ENCODE results near the gene GNAQ. TPM values are rescaled to one million over a fixed set of nuclear protein-coding genes. Genes with fewer than 3 reads are reported as not detected.

Gene GNAQ
- polyA plus RNA-seq, 1 donor (not counting 4 experiments of a cell fraction or from before 2014, with no cell fraction given): 64.3 TPM

DNA sequence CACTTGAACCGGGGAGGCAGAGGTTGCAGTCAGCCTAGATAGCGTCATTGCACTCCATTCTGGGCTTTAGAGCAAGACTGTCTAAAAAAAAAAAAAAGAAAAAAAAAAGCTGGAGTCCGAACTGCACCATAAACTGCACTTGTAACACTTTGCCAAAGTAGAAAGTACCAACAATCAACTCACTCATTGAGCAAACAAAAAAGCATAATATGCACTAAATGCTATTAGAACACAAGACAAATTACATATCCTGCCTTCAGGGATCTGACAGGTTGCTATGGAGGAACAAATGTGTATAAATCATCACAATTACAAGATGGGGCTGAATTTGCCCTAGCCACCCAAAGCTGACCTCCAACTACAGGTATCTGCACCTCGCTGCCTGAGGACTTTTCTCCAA, 27.9 kb downstream of the GNAQ start:
- Histone ChIP-seq H3K4me2 (ENCODE audit: control insufficient read depth, extremely low read depth, insufficient read depth, low read depth, low read length) (no peak overlapping the region), H3K9me1 (ENCODE audit: control insufficient read depth, extremely low read depth, insufficient read depth, low read length) (no peaks in the 10 kb centered on the region), H3K79me2 (ENCODE audit: control insufficient read depth, insufficient read depth, low read length) (peaks cover 91% of the 10 kb centered on the region), H2AFZ (ENCODE audit: control insufficient read depth, low read length) (no peak overlapping the region), H3K4me3 (ENCODE audit: control insufficient read depth in 2 of 3, extremely low read depth in 1 of 3, insufficient read depth in 2 of 3, low read depth in 1 of 3, low read length in 3 of 3) (no peak overlapping the region), H3K36me3 (ENCODE audit: control insufficient read depth in 2 of 2, extremely low read depth in 1 of 2, insufficient read depth in 2 of 2, low read length in 2 of 2) (no peaks in the 10 kb centered on the region), H4K20me1 (ENCODE audit: control insufficient read depth, extremely low read depth, insufficient read depth, low read length) (peaks cover 7% of the 10 kb centered on the region), H3K9me3 (ENCODE audit: control insufficient read depth, low read depth, low read length) (no peaks in the 10 kb centered on the region), H3K27me3 (ENCODE audit: control insufficient read depth, extremely low read depth, insufficient read depth, low read length) (no peaks in the 10 kb centered on the region), H3K4me1 (ENCODE audit: control insufficient read depth, extremely low read depth, insufficient read depth, low read length) (peaks cover 18% of the 10 kb centered on the region), H3K27ac (ENCODE audit: control insufficient read depth, insufficient read depth, low read length) (no peak overlapping the region), H3K9ac (ENCODE audit: control insufficient read depth, extremely low read depth, insufficient read depth, low read length) (no peak overlapping the region)
- dilution Hi-C loops (cut with MboI; ENCODE audit: extremely low pct_ligation_motif_present, low sequenced_read_pairs): no loop called here
- FAIRE-seq (no peak), DNase-seq (ENCODE audit: low read depth, low spot score) (no peak)
- TF ChIP-seq, protein P1, sequence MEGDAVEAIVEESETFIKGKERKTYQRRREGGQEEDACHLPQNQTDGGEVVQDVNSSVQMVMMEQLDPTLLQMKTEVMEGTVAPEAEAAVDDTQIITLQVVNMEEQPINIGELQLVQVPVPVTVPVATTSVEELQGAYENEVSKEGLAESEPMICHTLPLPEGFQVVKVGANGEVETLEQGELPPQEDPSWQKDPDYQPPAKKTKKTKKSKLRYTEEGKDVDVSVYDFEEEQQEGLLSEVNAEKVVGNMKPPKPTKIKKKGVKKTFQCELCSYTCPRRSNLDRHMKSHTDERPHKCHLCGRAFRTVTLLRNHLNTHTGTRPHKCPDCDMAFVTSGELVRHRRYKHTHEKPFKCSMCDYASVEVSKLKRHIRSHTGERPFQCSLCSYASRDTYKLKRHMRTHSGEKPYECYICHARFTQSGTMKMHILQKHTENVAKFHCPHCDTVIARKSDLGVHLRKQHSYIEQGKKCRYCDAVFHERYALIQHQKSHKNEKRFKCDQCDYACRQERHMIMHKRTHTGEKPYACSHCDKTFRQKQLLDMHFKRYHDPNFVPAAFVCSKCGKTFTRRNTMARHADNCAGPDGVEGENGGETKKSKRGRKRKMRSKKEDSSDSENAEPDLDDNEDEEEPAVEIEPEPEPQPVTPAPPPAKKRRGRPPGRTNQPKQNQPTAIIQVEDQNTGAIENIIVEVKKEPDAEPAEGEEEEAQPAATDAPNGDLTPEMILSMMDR (optimal IDR thresholded peaks at IDR 0.05 in 1 of 3, IDR thresholded peaks at IDR 0.05 in 1 of 3, conservative IDR thresholded peaks at IDR 0.05 in 1 of 3; ENCODE audit: extremely low read depth in 1 of 3, insufficient read depth in 2 of 3, low read length in 3 of 3): no peak
- no peak for TF ChIP-seq EZH2 (IDR thresholded peaks at IDR 0.05; ENCODE audit: low read length)

- Histone ChIP-seq H3K4me2 (ENCODE audit: control insufficient read depth, extremely low read depth, insufficient read depth, low read depth, low read length) (no peak overlapping the region), H4K20me1 (ENCODE audit: control insufficient read depth, extremely low read depth, insufficient read depth, low read length) (peaks cover 7% of the 10 kb centered on the region), H3K79me2 (ENCODE audit: control insufficient read depth, insufficient read depth, low read length) (peaks cover 93% of the 10 kb centered on the region), H2AFZ (ENCODE audit: control insufficient read depth, low read length) (no peak overlapping the region), H3K27me3 (ENCODE audit: control insufficient read depth, extremely low read depth, insufficient read depth, low read length) (no peaks in the 10 kb centered on the region), H3K36me3 (ENCODE audit: control insufficient read depth in 2 of 2, extremely low read depth in 1 of 2, insufficient read depth in 2 of 2, low read length in 2 of 2) (peaks cover 0 to 6% of the 10 kb centered on the region in 2 experiments), H3K4me1 (ENCODE audit: control insufficient read depth, extremely low read depth, insufficient read depth, low read length) (peaks cover 27% of the 10 kb centered on the region), H3K27ac (ENCODE audit: control insufficient read depth, insufficient read depth, low read length) (no peak overlapping the region), H3K9me3 (ENCODE audit: control insufficient read depth, low read depth, low read length) (no peaks in the 10 kb centered on the region), H3K9ac (ENCODE audit: control insufficient read depth, extremely low read depth, insufficient read depth, low read length) (no peak overlapping the region), H3K9me1 (ENCODE audit: control insufficient read depth, extremely low read depth, insufficient read depth, low read length) (no peaks in the 10 kb centered on the region), H3K4me3 (ENCODE audit: control insufficient read depth in 2 of 3, extremely low read depth in 1 of 3, insufficient read depth in 2 of 3, low read depth in 1 of 3, low read length in 3 of 3) (no peak overlapping the region)
- dilution Hi-C loops (cut with MboI; ENCODE audit: extremely low pct_ligation_motif_present, low sequenced_read_pairs): no loop called here
- DNase-seq (ENCODE audit: low read depth, low spot score): no peak
- FAIRE-seq: no peak
- TF ChIP-seq EZH2 (IDR thresholded peaks at IDR 0.05; ENCODE audit: low read length): no peak
Observed at GRCh38 chr9:78001946-78002731, 29.5 kb downstream of the GNAQ start.

Data from keratinocyte (primary cell).